Central memory CD8-positive, alpha-beta T cell (primary cell): Measurements from ENCODE around the gene ABTB2.

ENCODE experiments used
- ATAC-seq: fragments of 150-1000 bp; cut with Tn5 transposase; replicated peaks from 2 replicates; pipeline ENCODE4 v1.10.0; 2022; ENCODE audit warnings: mild to moderate bottlenecking, moderate FRiP score, moderate number of reproducible peaks; ENCODE audit not compliant: poor library complexity, severe bottlenecking; ENCODE audit errors: extremely low read depth
- DNase-seq, 2 donors: peaks; one replicate each; pipeline ENCODE4 v3.0.0; 2021; ENCODE audit warnings: low spot score in 2 of 2
- H3K27ac Mint-ChIP-seq: one replicate; pipeline ENCODE4 v1.8.0; 2022; ENCODE audit warnings: low read depth, mild to moderate bottlenecking, moderate library complexity, mixed read lengths
- H3K27me3 Mint-ChIP-seq: one replicate; pipeline ENCODE4 v1.8.0; 2022; ENCODE audit warnings: mixed read lengths
- H3K36me3 Mint-ChIP-seq: one replicate; pipeline ENCODE4 v1.8.0; 2022; ENCODE audit warnings: mild to moderate bottlenecking, moderate library complexity, mixed read lengths; ENCODE audit not compliant: insufficient read depth
- H3K4me1 Mint-ChIP-seq: one replicate; pipeline ENCODE4 v1.8.0; 2022; ENCODE audit warnings: mixed read lengths
- H3K4me3 Mint-ChIP-seq: one replicate; pipeline ENCODE4 v1.8.0; 2022; ENCODE audit warnings: mild to moderate bottlenecking, moderate library complexity, mixed read lengths
- H3K9me3 Mint-ChIP-seq: one replicate; pipeline ENCODE4 v1.8.0; 2022; ENCODE audit warnings: mixed read lengths

Gene ABTB2

DNA sequence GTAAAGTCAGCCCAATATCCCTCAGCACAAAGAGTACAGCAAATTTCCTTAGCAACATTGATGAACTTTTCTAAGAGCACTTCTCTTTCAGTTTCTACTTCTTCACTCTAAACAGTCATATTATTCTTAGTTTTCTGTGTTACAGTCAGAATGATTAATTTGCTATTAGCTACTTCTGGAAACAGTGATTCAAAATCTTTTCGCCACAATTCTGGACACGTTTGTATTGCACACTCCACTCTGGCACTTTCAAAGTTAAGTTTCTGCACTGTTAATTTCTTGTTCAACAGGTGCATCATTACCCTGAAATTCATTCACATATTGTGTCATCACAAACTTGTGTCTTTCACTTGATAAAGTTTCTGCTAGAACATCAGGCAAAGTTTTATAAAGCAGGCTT is 22.5 kb downstream of the ABTB2 start:
- ATAC-seq, result no peak
- Mint-ChIP-seq H3K36me3 (no peaks in the 10 kb centered on the region), H3K4me1 (no peaks in the 10 kb centered on the region), H3K9me3 (no peaks in the 10 kb centered on the region), H3K27me3 (peaks cover 38% of the 10 kb centered on the region), H3K27ac (no peak overlapping the region), H3K4me3 (no peak overlapping the region)
- no peak for DNase-seq

DNA sequence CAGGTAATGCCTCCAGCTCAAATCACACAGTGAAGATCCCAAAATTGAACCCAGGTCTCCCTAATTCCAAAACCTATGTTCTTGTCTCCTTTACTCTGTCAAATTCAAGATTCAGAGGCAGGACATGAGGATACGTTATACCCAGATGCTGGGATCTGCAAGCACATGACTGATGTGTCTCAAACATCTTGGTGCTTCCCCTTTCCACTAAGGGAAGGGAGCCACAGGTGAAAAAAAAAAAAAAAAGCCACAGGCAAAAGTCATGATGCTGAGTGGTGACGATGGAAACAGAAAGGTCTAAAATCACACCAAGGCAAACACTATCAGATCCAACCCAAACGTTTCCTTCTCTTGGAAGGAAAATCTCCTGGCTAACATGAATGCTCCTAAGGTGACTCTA is 24.0 kb downstream of the ABTB2 start:
- no peaks in the 10 kb centered on the region for H3K36me3 Mint-ChIP-seq
- no peaks in the 10 kb centered on the region for H3K4me1 Mint-ChIP-seq
- ATAC-seq (no peak), DNase-seq (no peak)
- H3K27me3 Mint-ChIP-seq, result peaks cover 31% of the 10 kb centered on the region
- no peaks in the 10 kb centered on the region for H3K9me3 Mint-ChIP-seq
- no peak overlapping the region for H3K27ac Mint-ChIP-seq
- H3K4me3 Mint-ChIP-seq, result no peak overlapping the region

DNA sequence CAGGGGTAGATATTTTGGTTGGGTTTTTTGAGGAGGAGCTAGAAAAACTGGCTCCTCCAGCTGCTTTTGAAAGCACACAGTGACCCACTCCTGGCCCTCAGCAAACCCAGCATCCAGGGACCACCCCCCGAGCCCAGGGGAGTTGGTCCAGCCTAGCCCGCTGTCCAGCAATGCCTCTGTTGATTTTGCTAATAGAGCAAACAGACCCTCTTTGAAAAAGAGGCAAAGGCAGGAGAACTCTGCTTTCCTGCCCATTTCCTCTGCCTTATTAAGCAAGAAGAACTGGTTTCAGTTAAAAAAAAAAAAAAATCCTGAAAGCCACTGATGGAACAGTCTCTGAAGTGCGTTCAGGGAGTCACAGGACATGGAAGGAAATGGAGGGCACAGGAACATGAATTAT is 25.3 kb downstream of the ABTB2 start:
- Mint-ChIP-seq H3K4me3 (no peak overlapping the region), H3K36me3 (no peaks in the 10 kb centered on the region), H3K4me1 (no peaks in the 10 kb centered on the region), H3K9me3 (no peaks in the 10 kb centered on the region), H3K27ac (no peak overlapping the region), H3K27me3 (peaks cover 31% of the 10 kb centered on the region)
- ATAC-seq (no peak), DNase-seq (no peak)

DNA sequence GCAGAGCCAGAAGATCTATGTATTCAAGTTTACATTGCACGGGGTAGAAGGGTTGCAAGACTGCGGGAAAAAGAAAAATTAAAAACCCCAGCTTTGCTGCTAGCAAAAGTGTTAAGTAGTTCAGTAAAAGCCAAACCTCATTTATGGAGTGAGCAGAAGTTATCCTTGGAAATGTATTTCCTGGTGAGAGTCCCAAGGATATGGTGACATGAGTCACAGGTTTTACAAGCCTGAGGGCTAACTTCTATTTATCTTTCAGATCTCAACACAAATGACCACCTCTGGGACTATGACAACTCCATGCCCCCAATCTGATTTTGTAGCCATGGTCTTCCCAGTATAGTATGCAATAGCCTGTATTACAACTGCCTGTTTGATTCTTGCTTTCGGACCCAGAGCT is 26.1 kb downstream of the ABTB2 start:
- Mint-ChIP-seq H3K4me1 (no peaks in the 10 kb centered on the region), H3K27me3 (peaks cover 31% of the 10 kb centered on the region), H3K9me3 (no peaks in the 10 kb centered on the region), H3K36me3 (no peaks in the 10 kb centered on the region), H3K27ac (no peak overlapping the region), H3K4me3 (no peak overlapping the region)
- ATAC-seq (no peak), DNase-seq (no peak)

DNA sequence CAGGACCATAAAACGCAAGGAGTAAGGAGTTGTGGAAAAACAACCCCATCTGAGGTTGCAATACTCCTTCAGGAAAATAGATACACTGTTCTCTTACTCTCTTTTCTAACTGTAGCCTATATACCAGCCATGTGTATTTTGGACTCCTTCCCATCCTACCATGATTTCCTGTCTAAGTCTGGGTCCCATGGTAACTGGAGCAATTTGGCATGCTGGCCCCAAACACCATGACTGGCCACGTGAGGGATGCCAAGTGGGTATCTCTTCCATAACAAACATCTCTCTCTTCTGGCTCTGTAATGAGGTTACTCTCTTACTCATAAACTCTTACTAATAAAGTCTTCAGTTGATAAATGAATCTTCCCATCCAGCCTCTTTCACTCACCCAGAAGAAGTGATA is 26.5 kb downstream of the ABTB2 start:
- DNase-seq (no peak), ATAC-seq (no peak)
- Mint-ChIP-seq H3K36me3 (no peaks in the 10 kb centered on the region), H3K27ac (no peak overlapping the region), H3K4me1 (no peaks in the 10 kb centered on the region), H3K27me3 (peaks cover 31% of the 10 kb centered on the region), H3K4me3 (no peak overlapping the region), H3K9me3 (no peaks in the 10 kb centered on the region)

DNA sequence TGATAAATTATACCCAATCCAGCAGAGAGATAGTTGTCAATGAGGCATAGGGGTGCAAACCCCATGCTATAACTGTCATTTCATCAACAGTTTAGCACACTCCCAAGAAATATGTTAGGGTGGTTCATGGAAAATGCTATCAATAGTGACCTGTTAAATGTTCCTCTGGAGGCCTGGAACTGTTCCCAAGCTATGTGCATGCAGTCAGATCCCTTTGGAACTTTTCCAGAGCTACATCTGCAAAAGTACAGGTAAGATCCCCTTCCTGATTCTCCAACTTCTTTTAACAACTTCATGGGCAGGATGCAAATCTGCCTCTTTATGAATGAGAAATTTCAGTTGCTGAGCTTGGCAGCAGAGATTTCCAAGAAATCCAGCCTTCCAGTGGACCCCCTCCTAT is 27.2 kb downstream of the ABTB2 start:
- Mint-ChIP-seq H3K4me3 (no peak overlapping the region), H3K27me3 (peaks cover 31% of the 10 kb centered on the region), H3K36me3 (no peaks in the 10 kb centered on the region), H3K27ac (no peak overlapping the region), H3K9me3 (no peaks in the 10 kb centered on the region), H3K4me1 (no peaks in the 10 kb centered on the region)
- DNase-seq (no peak), ATAC-seq (no peak)

- Mint-ChIP-seq H3K9me3 (no peaks in the 10 kb centered on the region), H3K36me3 (no peaks in the 10 kb centered on the region), H3K27me3 (peaks cover 31% of the 10 kb centered on the region), H3K27ac (no peak overlapping the region), H3K4me3 (no peak overlapping the region), H3K4me1 (no peaks in the 10 kb centered on the region)
- ATAC-seq (no peak), DNase-seq (no peak)
Measured at GRCh38 chr11:34329876-34330275, 27.9 kb downstream of the ABTB2 start.

GRCh38 chr11:34328632-34328910 is 29.2 kb downstream of the ABTB2 start:
- Mint-ChIP-seq H3K36me3 (peaks cover 2% of the 10 kb centered on the region), H3K4me3 (no peak overlapping the region), H3K27ac (no peak overlapping the region), H3K9me3 (no peaks in the 10 kb centered on the region), H3K27me3 (peaks cover 31% of the 10 kb centered on the region), H3K4me1 (no peaks in the 10 kb centered on the region)
- DNase-seq, result no peak
- no peak for ATAC-seq

DNA sequence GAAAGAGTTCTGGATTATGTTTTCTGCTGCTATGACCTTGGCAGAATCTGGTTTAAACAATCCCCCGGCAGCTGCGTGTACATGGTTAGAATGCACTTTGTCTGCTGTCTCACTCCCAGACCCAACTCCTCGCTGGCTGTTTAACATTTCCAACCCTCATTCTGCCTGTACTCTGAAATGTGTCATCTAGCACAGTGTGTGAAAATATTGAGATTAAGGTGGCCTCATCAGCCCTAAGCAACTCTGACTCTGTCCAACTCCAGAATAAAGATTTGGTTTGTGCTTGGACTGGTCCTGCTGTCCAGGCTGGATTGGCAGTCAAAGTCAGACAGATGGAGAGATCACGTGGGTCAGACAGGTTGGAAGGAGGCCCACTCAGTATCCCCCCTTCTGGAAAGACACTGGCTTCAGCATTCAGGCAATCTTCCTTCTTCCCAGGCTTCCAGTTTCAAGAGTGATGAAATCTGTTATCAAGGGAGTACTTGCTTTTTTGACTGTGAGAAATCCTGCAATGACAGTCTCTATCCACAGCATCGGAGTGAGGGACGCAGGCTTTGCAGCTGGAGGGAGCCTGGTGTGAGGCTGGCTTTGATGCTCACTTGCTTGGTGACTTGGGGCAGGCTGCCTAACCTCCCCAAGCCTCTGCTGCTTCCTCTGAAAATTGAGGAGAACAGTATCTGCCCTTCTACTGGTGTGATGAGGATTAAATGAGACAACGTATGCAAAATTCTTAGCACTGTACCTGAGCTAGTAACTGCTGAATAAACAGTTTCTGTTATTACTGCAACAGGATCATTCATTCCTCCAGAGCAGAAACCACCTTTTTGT is 29.8 kb downstream of the ABTB2 start:
- ATAC-seq, result no peak

DNA sequence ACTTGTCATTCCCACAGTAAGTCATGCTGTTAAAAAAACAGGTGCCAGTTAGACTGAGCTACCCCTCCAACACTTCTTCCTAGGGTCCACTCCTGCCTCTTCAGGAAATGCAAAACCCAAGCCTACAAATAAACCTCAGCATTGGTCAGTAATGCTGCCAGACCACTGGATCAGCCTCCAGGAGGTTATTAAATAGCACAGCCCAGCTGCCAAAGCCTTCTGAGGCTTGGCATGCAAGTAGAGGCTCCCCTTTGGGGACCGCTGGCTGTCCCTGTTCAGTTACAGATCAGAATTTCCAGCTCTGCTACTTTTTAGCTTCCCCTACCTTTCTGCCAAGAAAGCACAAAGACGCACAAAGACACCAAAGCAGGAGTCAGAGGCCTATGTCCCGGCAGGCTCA is 33.3 kb downstream of the ABTB2 start:
- no peak for ATAC-seq
- H3K27me3 Mint-ChIP-seq, result no peaks in the 10 kb centered on the region
- no peaks in the 10 kb centered on the region for H3K4me1 Mint-ChIP-seq
- H3K4me3 Mint-ChIP-seq, result no peak overlapping the region
- no peak overlapping the region for H3K27ac Mint-ChIP-seq
- DNase-seq, result no peak
- no peaks in the 10 kb centered on the region for H3K9me3 Mint-ChIP-seq
- peaks cover 2% of the 10 kb centered on the region for H3K36me3 Mint-ChIP-seq

More for the DNA sequence above, 29.8 kb downstream of the ABTB2 start:
- no peak overlapping the region for H3K27ac Mint-ChIP-seq
- no peaks in the 10 kb centered on the region for H3K9me3 Mint-ChIP-seq
- no peak overlapping the region for H3K4me3 Mint-ChIP-seq
- no peak for DNase-seq
- peaks cover 29% of the 10 kb centered on the region for H3K27me3 Mint-ChIP-seq
- H3K36me3 Mint-ChIP-seq, result peaks cover 2% of the 10 kb centered on the region
- H3K4me1 Mint-ChIP-seq, result no peaks in the 10 kb centered on the region

- Mint-ChIP-seq H3K4me3 (no peak overlapping the region), H3K9me3 (no peaks in the 10 kb centered on the region), H3K36me3 (peaks cover 2% of the 10 kb centered on the region), H3K27ac (no peak overlapping the region), H3K4me1 (no peaks in the 10 kb centered on the region), H3K27me3 (no peaks in the 10 kb centered on the region)
- ATAC-seq, result no peak
- DNase-seq, result no peak
Measured at GRCh38 chr11:34323601-34324000, 34.2 kb downstream of the ABTB2 start.

- DNase-seq (no peak), ATAC-seq (no peak)
- H3K4me1 Mint-ChIP-seq, result no peaks in the 10 kb centered on the region
- no peak overlapping the region for H3K27ac Mint-ChIP-seq
- no peaks in the 10 kb centered on the region for H3K27me3 Mint-ChIP-seq
- no peak overlapping the region for H3K4me3 Mint-ChIP-seq
- no peaks in the 10 kb centered on the region for H3K9me3 Mint-ChIP-seq
- H3K36me3 Mint-ChIP-seq, result no peaks in the 10 kb centered on the region
Measured at GRCh38 chr11:34318111-34319037, 39.4 kb downstream of the ABTB2 start.

GRCh38 chr11:34317666-34318065 is 40.1 kb downstream of the ABTB2 start:
- Mint-ChIP-seq H3K9me3 (no peaks in the 10 kb centered on the region), H3K36me3 (no peaks in the 10 kb centered on the region), H3K4me1 (no peaks in the 10 kb centered on the region), H3K27me3 (peaks cover 4% of the 10 kb centered on the region), H3K4me3 (no peak overlapping the region), H3K27ac (no peak overlapping the region)
- DNase-seq (no peak), ATAC-seq (no peak)
